GM19324 (cell line): ENCODE results near the gene MDM2.
A peak's percentile ranks its signal among the peaks of the same experiment; 100 is the strongest.
"Not testable (repeated sequence)": the region's sequence is repeated elsewhere in the genome, so short reads cannot be mapped to it uniquely, and the experiment has no call there.

Experiments
- ATAC-seq: cut with Tn5 transposase; IDR thresholded peaks from one replicate; pipeline ENCODE4 v1.9.1; 2021; ENCODE audit warnings: mild to moderate bottlenecking, moderate library complexity; ENCODE audit not compliant: unreplicated experiment, low FRiP score

The MDM2 gene

GRCh38 chr12:68785358-68785757 is 22.6 kb upstream of the MDM2 start:
- ATAC-seq = no peak

- no peak for ATAC-seq
Measured at GRCh38 chr12:68785823-68786222, 22.2 kb upstream of the MDM2 start.

- no peak for ATAC-seq
Measured at GRCh38 chr12:68786929-68787328, 21.0 kb upstream of the MDM2 start.

GRCh38 chr12:68788554-68789143 is 19.3 kb upstream of the MDM2 start:
- ATAC-seq = no peak

GRCh38 chr12:68789144-68789878 is 18.7 kb upstream of the MDM2 start:
- no peak for ATAC-seq

GRCh38 chr12:68790081-68790951 is 17.7 kb upstream of the MDM2 start:
- no peak for ATAC-seq

- no peak for ATAC-seq
Measured at GRCh38 chr12:68790952-68791234, 17.1 kb upstream of the MDM2 start.

GRCh38 chr12:68791897-68792481 is 16.0 kb upstream of the MDM2 start:
- no peak for ATAC-seq

GRCh38 chr12:68792952-68793351 is 15.0 kb upstream of the MDM2 start:
- ATAC-seq = peak; percentile 79

- ATAC-seq = no peak
Measured at GRCh38 chr12:68793436-68793835, 14.5 kb upstream of the MDM2 start.

- ATAC-seq = no peak
Measured at GRCh38 chr12:68793975-68794652, 13.9 kb upstream of the MDM2 start.

GRCh38 chr12:68794653-68795251 is 13.2 kb upstream of the MDM2 start:
- ATAC-seq = no peak

- no peak for ATAC-seq
Measured at GRCh38 chr12:68796399-68796798, 11.6 kb upstream of the MDM2 start.

GRCh38 chr12:68798882-68799234 is 9.1 kb upstream of the MDM2 start:
- ATAC-seq = no peak

GRCh38 chr12:68800294-68800693 is 7.7 kb upstream of the MDM2 start:
- ATAC-seq = no peak

GRCh38 chr12:68801124-68801523 is 6.9 kb upstream of the MDM2 start:
- not testable (repeated sequence) for ATAC-seq

GRCh38 chr12:68802372-68802745 is 5.6 kb upstream of the MDM2 start:
- ATAC-seq = not testable (repeated sequence)

- ATAC-seq = not testable (repeated sequence)
Measured at GRCh38 chr12:68802911-68803651, 4.9 kb upstream of the MDM2 start.

- no peak for ATAC-seq
Measured at GRCh38 chr12:68803948-68804656, 3.9 kb upstream of the MDM2 start.
